ENCODE data around the gene DBP. TPM values are rescaled to one million over a fixed set of nuclear protein-coding genes. Genes with fewer than 3 reads are reported as not detected.

The DBP gene
- total RNA-seq, 1 experiment from 2014 or later, result 12.6 TPM

GRCh38 chr19:48595171-48595570 lies 42.0 kb downstream of the DBP start:
- H3K9me3 ChIP-seq (ENCODE audit: control insufficient read depth, low read depth, low read length), result no peaks in the 10 kb centered on the region
- no peak overlapping the region for H3K9ac ChIP-seq (ENCODE audit: extremely low read depth, insufficient read length, low read length)
- H2AK5ac ChIP-seq (ENCODE audit: insufficient read length, low read length), result no peak overlapping the region
- no peak for TF ChIP-seq CTCF (conservative IDR thresholded peaks at IDR 0.05)
- H4K5ac ChIP-seq (ENCODE audit: insufficient read length, low read depth, low read length), result no peak overlapping the region
- H4K91ac ChIP-seq (ENCODE audit: insufficient read length, low read depth, low read length), result no peak overlapping the region
- H4K8ac ChIP-seq (replicated peaks; ENCODE audit: insufficient read length, low read depth, low read length), result no peak overlapping the region
- H4K20me1 ChIP-seq (ENCODE audit: control insufficient read depth, insufficient read depth, insufficient read length), result no peaks in the 10 kb centered on the region
- no peak overlapping the region; a peak in 1 of 5 replicates for H3K4me3 Mint-ChIP-seq
- no peaks in the 10 kb centered on the region for H3K23me2 ChIP-seq (ENCODE audit: insufficient read length, low read depth, low read length, poor library complexity, severe bottlenecking)
- H2BK5ac ChIP-seq (ENCODE audit: insufficient read length, low read length), result no peak overlapping the region
- H3K4ac ChIP-seq (ENCODE audit: low read depth, low read length), result no peak overlapping the region
- no peak overlapping the region for H3K27ac ChIP-seq (ENCODE audit: insufficient read length, low read depth, low read length)
- H3K79me2 ChIP-seq (ENCODE audit: insufficient read depth, low read length), result no peaks in the 10 kb centered on the region
- no peak overlapping the region for H2BK15ac ChIP-seq (ENCODE audit: low read depth, low read length)
- no peaks in the 10 kb centered on the region for H3K27me3 ChIP-seq (ENCODE audit: insufficient read depth, low read length)
- no peaks in the 10 kb centered on the region for H3K4me1 Mint-ChIP-seq
- no peak overlapping the region for H2BK20ac ChIP-seq (ENCODE audit: low read depth, low read length, poor library complexity, severe bottlenecking)
- no peaks in the 10 kb centered on the region for H3K79me1 ChIP-seq (ENCODE audit: insufficient read depth, low read depth, low read length, poor library complexity, severe bottlenecking)
- no peak overlapping the region for H3K56ac ChIP-seq (ENCODE audit: insufficient read length, low read depth, low read length)
- no peak overlapping the region for H3K14ac ChIP-seq (ENCODE audit: insufficient read depth, low read length)
- no peak overlapping the region for H2BK12ac ChIP-seq (ENCODE audit: insufficient read length, low read depth, low read length)
- H3K18ac ChIP-seq (ENCODE audit: insufficient read length, low read depth, low read length), result no peak overlapping the region
- H3T11ph ChIP-seq (ENCODE audit: low read length), result no peak overlapping the region
- H3K4me1 ChIP-seq (ENCODE audit: insufficient read depth, low read length), result no peaks in the 10 kb centered on the region
- H3K4me2 ChIP-seq (ENCODE audit: insufficient read depth, insufficient read length, low read length), result no peak overlapping the region
- no peaks in the 10 kb centered on the region for H3K9me3 Mint-ChIP-seq
- H3K36me3 Mint-ChIP-seq (ENCODE audit: insufficient read depth in 1 of 3, low read depth in 3 of 3), result no peaks in the 10 kb centered on the region
- no peak overlapping the region for H2BK120ac ChIP-seq (ENCODE audit: low read depth, low read length, poor library complexity, severe bottlenecking)
- H3K23ac ChIP-seq (ENCODE audit: insufficient read length, low read depth, low read length), result no peak overlapping the region
- H2AFZ ChIP-seq (ENCODE audit: low read length), result no peak overlapping the region
- H3K27me3 Mint-ChIP-seq (ENCODE audit: low read depth), result peaks cover 14% of the 10 kb centered on the region
- DNase-seq, result no peak
- no CpG with 5 or more reads among the region's 9 CpGs for WGBS (ENCODE audit: extremely low coverage, insufficient read length, low lambda C conversion rate)
- no peak overlapping the region; a peak in 1 of 7 replicates for H3K27ac Mint-ChIP-seq
